ENCODE data around the gene STAT6. TPM values are rescaled to one million over a fixed set of nuclear protein-coding genes. Genes with fewer than 3 reads are reported as not detected.
"Not testable (repeated sequence)": the region's sequence is repeated elsewhere in the genome, so short reads cannot be mapped to it uniquely, and the experiment has no call there.

Gene STAT6
- total and polyA plus RNA-seq, 3 experiments from 2014 or later: 82.8 to 265 (median 262) TPM

DNA sequence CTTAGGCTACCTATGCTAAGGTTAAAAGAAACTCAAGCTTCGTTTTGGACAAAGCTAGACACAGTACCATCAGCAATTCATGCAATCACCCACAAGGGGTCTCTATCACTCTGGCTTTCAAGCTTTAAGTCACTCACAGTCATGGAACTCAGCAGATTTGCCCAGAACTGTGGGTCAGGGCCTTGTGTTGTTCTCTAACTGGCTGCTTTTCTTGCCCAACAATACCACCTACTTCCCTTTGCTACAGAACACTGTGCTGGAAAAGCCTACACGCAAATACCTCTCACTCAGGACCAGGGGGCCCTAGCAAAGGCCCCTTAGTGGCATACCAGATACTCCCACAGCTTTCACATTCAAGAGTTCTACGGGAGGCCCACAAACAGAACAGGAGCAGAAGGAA, 41.6 kb downstream of the STAT6 start:
- H3K27me3 Mint-ChIP-seq: no peaks in the 10 kb centered on the region
- peak overlapping the region; percentile 64 to 97 (median 75) for H3K27ac Mint-ChIP-seq
- peaks cover 0 to 34% (median 8%) of the 10 kb centered on the region in 3 donors for H3K36me3 Mint-ChIP-seq

DNA sequence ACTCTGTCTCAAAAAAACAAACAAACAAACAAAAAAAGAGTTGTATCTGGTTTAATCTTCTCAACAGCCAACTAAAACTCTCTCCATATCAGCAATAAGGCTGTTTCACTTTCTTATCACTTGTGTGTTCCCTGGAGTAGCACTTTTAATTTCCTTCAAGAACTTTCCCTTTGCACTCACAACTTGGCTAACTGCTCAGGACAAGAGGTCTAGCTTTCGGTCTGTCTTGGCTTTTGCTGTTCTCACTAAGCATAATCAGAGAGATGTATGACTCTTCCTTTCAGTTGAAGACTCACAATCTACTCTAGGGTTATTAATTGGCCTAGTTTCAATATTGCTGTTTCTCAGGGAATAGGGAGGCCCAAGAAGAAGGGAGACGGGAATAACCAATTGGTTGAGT, 44.9 kb downstream of the STAT6 start:
- Histone ChIP-seq H3K36me3 (ENCODE audit: insufficient read depth, low read length) (no peaks in the 10 kb centered on the region), H3K4me3 (ENCODE audit: low read length) (no peak overlapping the region), H3K9me3 (ENCODE audit: low read length) (no peaks in the 10 kb centered on the region), H3K27me3 (ENCODE audit: insufficient read depth, low read length, poor library complexity, severe bottlenecking) (no peaks in the 10 kb centered on the region), H3K4me1 (ENCODE audit: insufficient read depth, low read length) (peaks cover 32% of the 10 kb centered on the region), H3K27ac (ENCODE audit: low read depth, low read length) (no peak overlapping the region)
- peak overlapping the region in 6 of 8 donors; percentile 4 to 83 (median 53) for H3K27ac Mint-ChIP-seq
- H3K4me1 Mint-ChIP-seq: peaks cover 22 to 39% (median 35%) of the 10 kb centered on the region in 3 donors
- POLR2A ChIA-PET: interaction anchor here (1.5 kb wide), 1 partner anchor 46 kb away, joined by 9 read pairs; no protein-coding TSS in a partner anchor
- no peak overlapping the region for H3K4me3 Mint-ChIP-seq
- no peaks in the 10 kb centered on the region for H3K27me3 Mint-ChIP-seq
- DNase-seq: no peak
- no peaks in the 10 kb centered on the region for H3K9me3 Mint-ChIP-seq
- H3K36me3 Mint-ChIP-seq: peaks cover 0 to 27% (median 6%) of the 10 kb centered on the region in 3 donors
- CTCF ChIA-PET: interaction anchor here (1.0 to 7.0 kb wide), 6 partner anchors 13 to 309 kb away, joined by 3 to 50 read pairs (median 4); partner anchors contain the start of genes NEMP1 and STAT6

More for the DNA sequence above, 41.6 kb downstream of the STAT6 start:
- Histone ChIP-seq H3K9me3 (ENCODE audit: low read length) (no peaks in the 10 kb centered on the region), H3K27ac (ENCODE audit: low read depth, low read length) (no peak overlapping the region), H3K4me1 (ENCODE audit: insufficient read depth, low read length) (peaks cover 19% of the 10 kb centered on the region), H3K36me3 (ENCODE audit: insufficient read depth, low read length) (no peaks in the 10 kb centered on the region), H3K4me3 (ENCODE audit: low read length) (no peak overlapping the region), H3K27me3 (ENCODE audit: insufficient read depth, low read length, poor library complexity, severe bottlenecking) (no peaks in the 10 kb centered on the region)
- ChIA-PET POLR2A (interaction anchor here (0.8 to 2.3 kb wide), 4 partner anchors 9 to 42 kb away, joined by 3 to 75 read pairs (median 6); partner anchors contain the start of genes NAB2, NEMP1 and STAT6), CTCF (interaction anchor here (0.6 to 6.1 kb wide), 26 partner anchors 9 to 144 kb away, joined by 3 to 183 read pairs (median 4); partner anchors contain the start of genes LRP1, NAB2 and STAT6)
- H3K9me3 Mint-ChIP-seq: no peaks in the 10 kb centered on the region
- H3K4me3 Mint-ChIP-seq: peak overlapping the region in 2 of 7 donors; percentile 1 to 21
- DNase-seq: peak; percentile 33 to 75 (median 63)
- peaks cover 10 to 28% (median 20%) of the 10 kb centered on the region in 3 donors for H3K4me1 Mint-ChIP-seq

DNA sequence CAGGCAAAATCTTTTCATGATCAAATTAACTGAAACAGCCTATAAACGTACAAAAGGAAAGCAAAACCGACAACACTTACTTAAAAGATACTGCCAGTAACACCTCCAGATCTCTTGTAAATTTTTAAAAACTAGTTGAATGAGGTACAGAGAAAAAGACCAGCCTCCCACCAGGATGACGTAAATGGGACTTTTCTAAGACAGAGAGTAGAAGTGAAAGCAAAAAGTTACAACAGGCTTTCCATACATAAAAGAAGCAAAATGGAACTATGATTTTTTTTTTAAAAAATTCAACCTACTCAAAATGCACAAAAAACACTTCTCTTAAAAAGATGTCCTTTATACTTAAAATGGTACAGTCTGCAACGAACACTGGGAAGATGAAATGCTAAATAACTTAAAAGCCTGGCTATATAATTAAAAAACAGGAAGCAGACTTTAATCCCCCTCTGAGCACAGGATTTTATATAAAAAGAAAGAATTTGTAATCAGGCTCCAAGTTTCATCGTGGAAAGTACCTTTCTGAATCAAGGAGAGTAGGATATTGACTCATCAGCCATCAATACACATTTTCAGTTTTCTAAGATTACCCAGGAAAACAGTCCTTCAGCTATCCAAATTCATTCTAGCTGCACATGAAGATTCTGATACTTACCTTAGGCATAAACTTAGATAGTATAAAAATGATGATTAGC, 47.0 kb downstream of the STAT6 start:
- peak overlapping the region; percentile 14 to 83 (median 76) for H3K4me3 Mint-ChIP-seq

DNA sequence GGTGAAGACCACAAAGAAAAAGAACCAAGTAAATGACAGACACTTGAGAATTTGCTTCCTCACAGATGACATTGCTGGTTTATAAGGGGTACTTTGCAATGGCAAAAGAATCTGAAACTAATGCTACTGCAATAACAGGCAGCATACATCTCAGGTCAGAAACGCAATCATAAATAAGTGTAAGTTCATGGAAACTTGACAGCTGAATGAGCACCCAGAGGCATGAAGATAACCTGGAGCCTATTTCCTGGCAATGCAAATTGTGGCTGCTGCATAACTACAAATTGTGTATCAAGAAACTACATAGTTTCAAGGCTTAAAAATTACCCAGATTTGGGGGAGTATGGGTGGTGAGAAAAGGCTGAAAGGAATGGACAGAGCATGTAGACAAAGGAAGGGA, 52.7 kb downstream of the STAT6 start:
- Mint-ChIP-seq H3K27ac (peak overlapping the region in 1 of 8 donors; percentile 2), H3K4me3 (no peak overlapping the region), H3K27me3 (no peaks in the 10 kb centered on the region), H3K4me1 (peaks cover 3 to 9% (median 5%) of the 10 kb centered on the region in 3 donors), H3K36me3 (peaks cover 4 to 43% (median 15%) of the 10 kb centered on the region in 3 donors), H3K9me3 (no peaks in the 10 kb centered on the region)
- ChIA-PET POLR2A (no interaction called here), CTCF (interaction anchor here (1.1 to 1.2 kb wide), 2 partner anchors 11 to 51 kb away, joined by 4 to 7 read pairs; no protein-coding TSS in a partner anchor)
- Histone ChIP-seq H3K27me3 (ENCODE audit: insufficient read depth, low read length, poor library complexity, severe bottlenecking) (no peaks in the 10 kb centered on the region), H3K4me3 (ENCODE audit: low read length) (no peak overlapping the region), H3K27ac (ENCODE audit: low read depth, low read length) (no peak overlapping the region), H3K36me3 (ENCODE audit: insufficient read depth, low read length) (peaks cover 31% of the 10 kb centered on the region), H3K4me1 (ENCODE audit: insufficient read depth, low read length) (peaks cover 11% of the 10 kb centered on the region), H3K9me3 (ENCODE audit: low read length) (no peaks in the 10 kb centered on the region)
- no peak for DNase-seq

More for the DNA sequence above, 47.0 kb downstream of the STAT6 start:
- peak overlapping the region; percentile 38 for H3K27ac ChIP-seq (ENCODE audit: low read depth, low read length)
- H3K27me3 Mint-ChIP-seq: no peaks in the 10 kb centered on the region
- POLR2A ChIA-PET: interaction anchor here (1.0 kb wide), 1 partner anchor 48 kb away, joined by 5 read pairs; no protein-coding TSS in a partner anchor
- peaks cover 12 to 31% (median 25%) of the 10 kb centered on the region in 3 donors for H3K4me1 Mint-ChIP-seq
- H3K4me1 ChIP-seq (ENCODE audit: insufficient read depth, low read length): peaks cover 27% of the 10 kb centered on the region
- H3K36me3 Mint-ChIP-seq: peaks cover 0 to 27% (median 5%) of the 10 kb centered on the region in 3 donors
- CTCF ChIA-PET: interaction anchor here (1.0 to 7.0 kb wide), 4 partner anchors 15 to 119 kb away, joined by 3 to 50 read pairs (median 6); partner anchors contain the start of genes NEMP1, STAT6 and TAC3
- peak in 4 of 5 donors; percentile 39 to 82 (median 74) for DNase-seq
- peak overlapping the region; percentile 46 for H3K4me3 ChIP-seq (ENCODE audit: low read length)
- no peaks in the 10 kb centered on the region for H3K9me3 ChIP-seq (ENCODE audit: low read length)
- H3K27me3 ChIP-seq (ENCODE audit: insufficient read depth, low read length, poor library complexity, severe bottlenecking): no peaks in the 10 kb centered on the region
- H3K9me3 Mint-ChIP-seq: no peaks in the 10 kb centered on the region
- H3K36me3 ChIP-seq (ENCODE audit: insufficient read depth, low read length): peaks cover 16% of the 10 kb centered on the region
- H3K27ac Mint-ChIP-seq: peak overlapping the region; percentile 70 to 96 (median 92)

DNA sequence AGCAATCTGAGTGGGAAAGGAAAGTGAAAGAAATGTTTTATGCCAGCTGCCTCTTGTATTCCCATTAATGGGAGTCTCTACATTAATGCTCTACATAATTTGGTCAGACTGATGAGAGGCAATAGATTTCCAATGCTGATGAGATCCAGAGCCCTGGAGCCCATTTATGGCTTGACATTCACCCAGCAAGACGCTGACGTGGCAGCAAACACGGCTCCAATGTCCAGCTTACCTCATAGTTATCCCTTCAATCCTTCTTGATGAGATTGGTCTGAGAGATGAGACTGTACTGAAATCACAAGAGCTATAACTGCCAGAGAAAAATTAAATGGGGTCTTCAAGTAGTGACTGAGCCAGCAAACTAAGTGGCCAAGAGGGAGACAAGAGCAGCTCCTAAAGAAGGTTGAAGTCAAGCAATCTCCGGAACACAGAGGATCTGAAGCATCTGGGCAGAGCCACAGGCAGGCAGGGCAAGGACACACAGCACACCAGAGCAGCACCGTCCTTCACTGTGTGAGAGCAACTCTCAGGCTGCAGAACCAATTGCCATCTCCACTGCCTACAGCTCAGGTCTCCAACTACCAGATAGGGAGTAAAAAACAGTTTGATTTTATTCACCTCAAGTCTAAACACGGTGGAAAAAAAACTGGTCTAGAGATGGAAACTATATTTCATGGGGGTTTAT, 54.0 kb downstream of the STAT6 start:
- no peaks in the 10 kb centered on the region for H3K27me3 Mint-ChIP-seq

DNA sequence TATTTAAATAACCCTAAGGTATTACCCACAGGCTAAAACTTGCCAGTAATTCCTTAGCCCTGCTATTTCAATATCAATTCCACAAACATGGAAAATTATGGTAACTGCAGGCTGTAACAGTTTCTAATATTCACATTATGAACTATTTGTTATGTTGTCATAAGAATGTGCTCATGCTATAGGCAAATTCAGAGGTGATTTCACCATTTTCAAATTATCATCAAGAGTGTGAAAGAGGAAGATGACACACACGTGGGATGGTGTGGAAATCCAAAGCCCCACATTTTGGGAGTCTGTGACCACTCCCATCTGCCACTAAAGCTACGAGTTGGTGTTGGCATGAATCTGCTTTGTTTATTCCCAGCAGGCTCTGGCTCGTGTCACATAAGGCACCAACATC, 55.3 kb downstream of the STAT6 start:
- Mint-ChIP-seq H3K9me3 (no peaks in the 10 kb centered on the region), H3K4me1 (peaks cover 0 to 2% (median under 1%) of the 10 kb centered on the region in 3 donors), H3K4me3 (no peak overlapping the region), H3K27me3 (no peaks in the 10 kb centered on the region), H3K36me3 (peaks cover 4 to 39% (median 15%) of the 10 kb centered on the region in 3 donors), H3K27ac (peak overlapping the region in 1 of 8 donors; percentile 17)
- Histone ChIP-seq H3K4me3 (ENCODE audit: low read length) (no peak overlapping the region), H3K36me3 (ENCODE audit: insufficient read depth, low read length) (peaks cover 31% of the 10 kb centered on the region), H3K4me1 (ENCODE audit: insufficient read depth, low read length) (peaks cover 4% of the 10 kb centered on the region), H3K27me3 (ENCODE audit: insufficient read depth, low read length, poor library complexity, severe bottlenecking) (no peaks in the 10 kb centered on the region), H3K9me3 (ENCODE audit: low read length) (no peaks in the 10 kb centered on the region), H3K27ac (ENCODE audit: low read depth, low read length) (no peak overlapping the region)
- CTCF ChIA-PET: interaction anchor here (1.3 to 2.2 kb wide), 2 partner anchors 8 to 14 kb away, joined by 4 to 6 read pairs; no protein-coding TSS in a partner anchor
- no peak for DNase-seq
- POLR2A ChIA-PET: no interaction called here

More for the DNA sequence above, 54.0 kb downstream of the STAT6 start:
- DNase-seq: no peak
- Mint-ChIP-seq H3K4me1 (peaks cover 0 to 2% (median 0%) of the 10 kb centered on the region in 3 donors), H3K36me3 (peaks cover 4 to 41% (median 15%) of the 10 kb centered on the region in 3 donors), H3K27ac (peak overlapping the region in 2 of 8 donors; percentile 42 to 93), H3K4me3 (no peak overlapping the region), H3K9me3 (no peaks in the 10 kb centered on the region)
- Histone ChIP-seq H3K36me3 (ENCODE audit: insufficient read depth, low read length) (peaks cover 31% of the 10 kb centered on the region), H3K27me3 (ENCODE audit: insufficient read depth, low read length, poor library complexity, severe bottlenecking) (no peaks in the 10 kb centered on the region), H3K9me3 (ENCODE audit: low read length) (no peaks in the 10 kb centered on the region), H3K4me1 (ENCODE audit: insufficient read depth, low read length) (peaks cover 5% of the 10 kb centered on the region), H3K4me3 (ENCODE audit: low read length) (no peak overlapping the region), H3K27ac (ENCODE audit: low read depth, low read length) (no peak overlapping the region)
- ChIA-PET CTCF (interaction anchor here (1.0 to 2.2 kb wide), 3 partner anchors 9 to 55 kb away, joined by 3 to 6 read pairs (median 4); no protein-coding TSS in a partner anchor), POLR2A (no interaction called here)

DNA sequence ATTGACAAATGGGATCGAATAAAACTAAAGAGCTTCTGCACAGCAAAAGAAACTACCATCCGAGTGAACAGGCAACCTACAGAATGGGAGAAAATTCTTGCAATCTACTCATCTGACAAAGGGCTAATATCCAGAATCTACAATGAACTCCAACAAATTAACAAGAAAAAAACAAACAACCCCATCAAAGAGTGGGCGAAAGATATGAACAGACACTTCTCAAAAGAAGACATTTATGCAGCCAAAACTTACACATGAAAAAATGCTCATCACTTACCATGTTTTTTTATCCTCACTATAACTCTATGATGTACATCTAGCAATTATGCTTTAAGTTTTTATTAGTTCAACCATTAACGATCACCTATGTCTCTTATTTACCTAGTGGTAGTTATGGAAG, 57.3 kb downstream of the STAT6 start:
- H3K9me3 Mint-ChIP-seq; DNase-seq; H3K27me3 ChIP-seq (ENCODE audit: insufficient read depth, low read length, poor library complexity, severe bottlenecking); H3K4me3 Mint-ChIP-seq; H3K27ac ChIP-seq (ENCODE audit: low read depth, low read length); H3K9me3 ChIP-seq (ENCODE audit: low read length); POLR2A ChIA-PET; H3K27me3 Mint-ChIP-seq; H3K4me3 ChIP-seq (ENCODE audit: low read length); H3K4me1 Mint-ChIP-seq; CTCF ChIA-PET; H3K4me1 ChIP-seq (ENCODE audit: insufficient read depth, low read length): not testable (repeated sequence)
- H3K36me3 ChIP-seq (ENCODE audit: insufficient read depth, low read length): peaks cover 13% of the 10 kb centered on the region
- peaks cover 4 to 22% (median 10%) of the 10 kb centered on the region in 3 donors for H3K36me3 Mint-ChIP-seq
- peak overlapping the region in 3 of 8 donors; percentile 36 to 52 (median 38) for H3K27ac Mint-ChIP-seq

Measured in CD8-positive, alpha-beta memory T cell (primary cell).